Epithelial cell of esophagus (primary cell): ENCODE measurements around the gene TRIM46.
"Not testable (repeated sequence)": the region's sequence is repeated elsewhere in the genome, so short reads cannot be mapped to it uniquely, and the experiment has no call there.

ENCODE experiments used
- DNase-seq: peaks from one replicate; pipeline ENCODE4 v3.0.0; 2010; ENCODE audit warnings: low read depth
- H3K4me3 ChIP-seq: 2 replicates; pipeline ENCODE4 v1.5.1; 2011; ENCODE audit warnings: mild to moderate bottlenecking, low read length, control low read depth
- TF ChIP-seq, protein P1 (sequence below): IDR thresholded peaks from 2 replicates; pipeline ENCODE4 v1.5.1; 2011; ENCODE audit warnings: low read depth, mild to moderate bottlenecking, low read length, control low read depth, inconsistent platforms; ENCODE audit not compliant: insufficient read depth; ENCODE audit errors: missing control alignments

TRIM46 gene

DNA sequence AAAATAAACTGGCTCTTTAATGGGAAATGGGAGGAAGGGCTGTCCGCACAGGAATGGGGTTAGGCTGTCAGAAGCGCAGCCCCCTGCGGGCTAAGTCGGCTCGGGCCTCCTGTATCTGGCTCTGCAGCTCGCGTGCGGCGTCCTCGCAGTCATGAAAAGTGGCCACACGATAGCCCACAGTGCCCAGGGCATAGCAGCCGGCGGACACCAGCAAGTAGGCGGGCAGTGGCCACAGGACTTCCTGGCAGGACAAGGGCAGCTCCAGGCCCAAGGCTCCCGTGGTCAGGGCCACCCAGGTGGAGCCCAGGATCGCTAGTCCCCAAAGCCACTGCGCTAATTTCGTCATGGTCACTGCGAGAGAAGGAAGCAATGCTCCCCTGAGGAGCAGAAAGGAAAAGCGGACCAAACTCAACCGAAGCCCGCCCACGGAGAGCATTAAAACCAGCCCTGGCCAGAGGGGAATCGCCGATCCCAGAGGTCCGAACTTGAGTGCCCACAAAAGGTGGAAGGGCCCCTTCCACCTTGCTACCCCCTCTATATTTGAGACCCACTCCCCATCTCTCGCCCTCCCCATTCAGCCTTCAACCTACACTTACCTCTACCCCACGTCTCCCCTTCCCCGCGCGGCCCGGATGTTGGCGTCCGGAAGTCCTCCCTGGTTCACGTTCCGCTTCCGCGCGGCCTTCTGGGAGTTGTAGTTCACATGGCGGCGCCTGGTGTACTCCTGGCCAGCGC, 33.6 kb upstream of the TRIM46 start, which contains the start of gene DPM3:
DPM3 (minus strand) TSS at position 637 of the 735 bp plus-strand sequence; CDS start at position 346, 291 bp downstream.
- H3K4me3 ChIP-seq, result peak within 1 kb of the TSS; percentile 88
- TF ChIP-seq, protein P1, sequence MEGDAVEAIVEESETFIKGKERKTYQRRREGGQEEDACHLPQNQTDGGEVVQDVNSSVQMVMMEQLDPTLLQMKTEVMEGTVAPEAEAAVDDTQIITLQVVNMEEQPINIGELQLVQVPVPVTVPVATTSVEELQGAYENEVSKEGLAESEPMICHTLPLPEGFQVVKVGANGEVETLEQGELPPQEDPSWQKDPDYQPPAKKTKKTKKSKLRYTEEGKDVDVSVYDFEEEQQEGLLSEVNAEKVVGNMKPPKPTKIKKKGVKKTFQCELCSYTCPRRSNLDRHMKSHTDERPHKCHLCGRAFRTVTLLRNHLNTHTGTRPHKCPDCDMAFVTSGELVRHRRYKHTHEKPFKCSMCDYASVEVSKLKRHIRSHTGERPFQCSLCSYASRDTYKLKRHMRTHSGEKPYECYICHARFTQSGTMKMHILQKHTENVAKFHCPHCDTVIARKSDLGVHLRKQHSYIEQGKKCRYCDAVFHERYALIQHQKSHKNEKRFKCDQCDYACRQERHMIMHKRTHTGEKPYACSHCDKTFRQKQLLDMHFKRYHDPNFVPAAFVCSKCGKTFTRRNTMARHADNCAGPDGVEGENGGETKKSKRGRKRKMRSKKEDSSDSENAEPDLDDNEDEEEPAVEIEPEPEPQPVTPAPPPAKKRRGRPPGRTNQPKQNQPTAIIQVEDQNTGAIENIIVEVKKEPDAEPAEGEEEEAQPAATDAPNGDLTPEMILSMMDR, result no peak
- DNase-seq, result peak; percentile 86

DNA sequence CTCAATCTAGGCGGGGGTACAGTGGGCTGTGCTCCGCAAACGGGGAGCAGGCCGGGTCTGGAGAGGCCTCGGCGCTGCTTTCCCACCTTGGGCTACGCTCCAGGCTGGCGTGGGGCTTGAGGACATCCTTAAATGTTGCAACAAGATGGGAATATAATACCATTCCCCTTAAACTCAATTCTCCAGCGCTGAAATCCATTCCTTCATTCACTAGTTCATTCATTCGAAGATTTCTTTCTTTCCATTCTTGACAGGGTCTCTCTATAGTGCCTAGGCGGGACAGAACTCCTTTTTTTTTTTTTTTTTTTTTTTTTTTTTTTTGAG, 33.1 kb upstream of the TRIM46 start:
- no peak for DNase-seq
- peak overlapping the region; percentile 88 for H3K4me3 ChIP-seq
- TF ChIP-seq, protein P1, result no peak

DNA sequence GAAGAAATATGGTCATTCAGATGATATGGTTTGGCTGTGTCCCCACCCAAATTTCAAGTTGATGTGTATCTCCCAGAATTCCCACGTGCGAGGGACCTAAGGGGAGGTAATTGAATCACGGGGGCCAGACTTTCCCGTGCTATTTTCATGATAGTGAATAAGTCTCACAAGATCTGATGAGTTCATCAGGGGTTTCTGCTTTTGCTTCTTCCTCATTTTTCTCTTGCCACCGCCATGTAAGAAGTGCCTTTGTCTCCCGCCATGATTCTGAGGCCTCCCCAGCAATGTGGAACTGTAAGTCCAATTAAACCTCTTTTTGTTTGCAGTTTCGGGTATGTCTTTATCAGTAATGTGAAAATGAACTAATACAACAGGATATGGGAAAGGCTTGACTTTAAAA, 31.9 kb upstream of the TRIM46 start:
- DNase-seq, result no peak
- H3K4me3 ChIP-seq, result no peak overlapping the region
- TF ChIP-seq, protein P1, result no peak

DNA sequence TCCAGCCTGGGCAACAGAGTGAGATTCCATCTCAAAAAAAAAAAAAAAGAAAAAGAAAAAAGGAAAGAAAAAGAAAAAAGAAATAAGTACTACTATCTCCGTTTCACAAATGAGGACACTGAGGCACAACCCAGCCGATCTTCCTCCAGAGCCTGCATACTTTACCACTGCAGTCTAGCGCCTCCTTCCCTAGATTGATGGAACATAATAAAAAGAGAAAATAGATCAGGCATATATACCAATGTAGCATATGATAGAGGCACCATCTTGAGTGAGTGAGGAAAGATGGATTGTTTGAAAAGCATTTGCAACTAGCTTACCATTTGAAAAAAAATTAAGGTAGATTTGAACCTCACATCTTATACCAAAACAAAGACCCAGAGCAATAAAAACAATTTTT, 28.2 kb upstream of the TRIM46 start:
- no peak overlapping the region for H3K4me3 ChIP-seq
- TF ChIP-seq, protein P1, result no peak
- no peak for DNase-seq

DNA sequence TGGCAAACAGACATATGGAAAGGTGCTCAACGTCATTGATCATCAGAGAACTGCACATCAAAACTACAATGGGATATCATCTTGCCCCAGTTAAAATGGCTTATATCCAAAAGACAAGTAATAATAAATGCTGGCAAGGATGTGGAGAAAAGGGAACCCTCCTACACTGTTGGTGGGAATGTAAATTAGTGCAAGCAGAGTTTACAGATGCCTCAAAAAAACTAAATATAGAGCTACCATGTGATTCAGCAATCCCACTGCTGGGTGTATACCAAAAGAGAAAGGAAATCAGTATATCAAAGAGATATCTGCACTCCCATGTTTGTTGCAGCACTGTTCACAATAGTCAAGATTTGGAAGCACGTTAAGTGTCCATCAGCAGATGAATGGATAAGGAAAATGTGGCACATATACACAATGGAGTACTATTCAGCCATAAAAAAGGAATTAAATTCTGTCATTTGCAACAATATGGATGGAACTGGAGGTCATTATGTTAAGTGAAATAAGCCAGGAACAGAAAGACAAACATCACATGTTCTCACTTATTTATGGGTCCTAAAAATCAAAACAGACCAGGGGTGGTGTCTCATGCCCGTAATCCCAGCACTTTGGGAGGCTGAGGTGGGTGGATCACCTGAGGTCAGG, 17.5 kb upstream of the TRIM46 start:
- not testable (repeated sequence) for DNase-seq

DNA sequence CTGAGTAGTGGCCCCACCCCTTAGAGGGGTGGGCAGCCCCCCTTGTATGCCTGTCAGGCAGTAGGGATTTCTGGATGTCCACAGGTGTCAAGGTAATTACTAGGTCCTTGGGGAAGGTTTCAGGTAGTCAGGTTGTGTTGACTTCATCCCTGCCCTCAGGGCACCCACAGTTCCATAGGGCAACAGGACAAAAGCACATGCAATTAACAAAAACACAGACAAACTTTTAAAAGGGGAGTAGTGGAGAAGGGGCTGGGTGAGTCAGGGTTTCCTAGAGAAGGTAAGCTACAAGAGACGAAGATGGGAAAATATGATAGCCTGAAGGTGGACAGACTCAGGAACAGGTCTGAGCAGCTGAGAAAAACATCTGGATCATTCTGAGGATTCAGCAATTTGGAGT, 14.7 kb upstream of the TRIM46 start:
- TF ChIP-seq, protein P1, result no peak

More for the DNA sequence above, 17.5 kb upstream of the TRIM46 start:
- H3K4me3 ChIP-seq, result not testable (repeated sequence)

DNA sequence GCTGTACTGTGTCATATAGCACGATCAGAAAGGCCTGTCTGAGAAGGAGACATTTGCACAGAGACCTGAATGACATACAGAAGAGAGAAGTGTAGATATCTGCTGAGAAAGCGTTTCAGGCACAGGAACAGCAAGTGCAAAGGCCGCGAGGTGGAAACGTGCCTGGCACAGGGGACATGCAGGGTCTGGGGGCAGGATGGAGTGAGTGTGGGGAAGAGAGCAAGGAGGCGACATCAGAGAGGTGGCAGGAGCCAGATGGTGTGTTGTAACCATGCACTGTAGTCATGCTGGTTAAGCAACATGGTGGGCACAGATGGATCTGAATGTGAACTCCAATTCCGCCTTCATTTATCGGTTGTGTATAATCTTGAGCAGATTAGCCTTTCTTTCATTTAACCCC, 13.5 kb upstream of the TRIM46 start:
- H3K4me3 ChIP-seq, result no peak overlapping the region
- DNase-seq, result no peak
- TF ChIP-seq, protein P1, result no peak

More for the DNA sequence above, 14.7 kb upstream of the TRIM46 start:
- H3K4me3 ChIP-seq, result no peak overlapping the region
- no peak for DNase-seq

DNA sequence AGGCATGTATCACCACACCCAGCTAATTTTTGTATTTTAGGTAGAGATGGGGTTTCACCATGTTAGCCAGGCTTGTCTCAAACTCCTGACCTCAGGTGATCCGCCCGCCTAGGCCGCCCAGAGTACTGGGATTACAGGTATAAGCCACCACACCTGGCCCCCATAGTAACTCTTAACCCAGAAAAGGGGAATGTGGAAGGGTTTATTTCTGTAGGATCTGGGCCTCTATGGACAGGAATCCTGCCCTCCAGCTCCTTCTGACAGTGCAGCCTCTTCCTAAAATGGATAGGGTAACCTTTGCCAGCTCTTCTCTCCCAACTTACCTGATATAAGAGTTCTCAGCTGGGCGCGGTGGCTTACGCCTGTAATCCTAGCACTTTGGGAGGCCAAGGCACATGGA, 11.0 kb upstream of the TRIM46 start:
- not testable (repeated sequence) for DNase-seq, H3K4me3 ChIP-seq

DNA sequence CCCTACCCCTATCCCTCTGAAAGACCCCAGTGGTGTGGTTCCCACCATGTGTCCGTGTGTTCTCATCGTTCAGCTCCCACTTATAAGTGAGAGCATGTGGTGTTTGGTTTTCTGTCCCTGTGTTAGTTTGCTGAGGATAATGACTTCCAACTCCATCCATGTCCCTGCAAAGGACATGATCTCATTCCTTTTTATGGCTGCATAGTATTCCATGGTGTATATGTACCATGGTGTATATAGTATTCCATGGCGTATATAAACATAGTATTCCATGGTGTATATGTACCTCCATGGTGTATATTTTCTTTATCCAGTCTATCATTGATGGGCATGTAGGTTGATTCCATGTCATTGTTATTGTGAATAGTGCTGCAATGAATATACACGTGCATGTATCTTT, 9.9 kb upstream of the TRIM46 start:
- H3K4me3 ChIP-seq, DNase-seq: not testable (repeated sequence)

DNA sequence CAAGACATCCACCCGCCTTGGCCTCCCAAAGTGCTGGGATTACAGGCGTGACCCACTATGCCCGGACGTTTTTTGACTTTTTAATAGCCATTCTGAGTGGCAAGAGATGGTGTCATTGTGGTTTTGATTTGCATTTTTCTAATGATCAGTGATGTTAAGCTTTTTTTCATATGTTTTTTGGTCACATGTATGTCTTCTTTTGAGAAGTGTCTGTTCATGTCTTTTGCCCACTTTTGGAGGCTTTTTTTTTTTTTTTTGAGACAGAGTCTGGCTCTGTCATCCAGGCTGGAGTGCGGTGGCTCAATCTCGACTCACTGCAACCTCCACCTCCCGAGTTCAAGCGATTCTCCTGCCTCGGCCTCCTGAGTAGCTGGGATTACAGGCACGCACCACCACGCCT, 9.0 kb upstream of the TRIM46 start:
- H3K4me3 ChIP-seq, DNase-seq: not testable (repeated sequence)
